BE2C (cell line): Measurements from ENCODE around the gene GMPR.

Source experiments
- DNase-seq: peaks from one replicate; pipeline ENCODE4 v3.0.0-alpha.2; 2020
- H3K27me3 ChIP-seq: fragments of 250-450 bp; sonication (Bioruptor Pico); 2 replicates; pipeline ENCODE4 v1.5.1; 2020; ENCODE audit warnings: mild to moderate bottlenecking
- H3K36me3 ChIP-seq: fragments of 250-450 bp; sonication (Bioruptor Pico); 2 replicates; pipeline ENCODE4 v1.5.1; 2020; ENCODE audit warnings: mild to moderate bottlenecking
- H3K4me1 ChIP-seq: fragments of 250-450 bp; sonication (Bioruptor Pico); 2 replicates; pipeline ENCODE4 v1.5.1; 2020
- H3K4me3 ChIP-seq: 2 replicates; pipeline ENCODE4 v1.5.1; 2011; ENCODE audit warnings: low read depth, low read length
- H3K9me3 ChIP-seq: fragments of 250-450 bp; sonication (Bioruptor Pico); 2 replicates; pipeline ENCODE4 v1.5.1; 2020
- TF ChIP-seq, protein P1 (sequence below): IDR thresholded peaks from 2 replicates; pipeline ENCODE4 v1.5.1; 2012; ENCODE audit warnings: mild to moderate bottlenecking, low read depth, low read length

Gene GMPR

DNA sequence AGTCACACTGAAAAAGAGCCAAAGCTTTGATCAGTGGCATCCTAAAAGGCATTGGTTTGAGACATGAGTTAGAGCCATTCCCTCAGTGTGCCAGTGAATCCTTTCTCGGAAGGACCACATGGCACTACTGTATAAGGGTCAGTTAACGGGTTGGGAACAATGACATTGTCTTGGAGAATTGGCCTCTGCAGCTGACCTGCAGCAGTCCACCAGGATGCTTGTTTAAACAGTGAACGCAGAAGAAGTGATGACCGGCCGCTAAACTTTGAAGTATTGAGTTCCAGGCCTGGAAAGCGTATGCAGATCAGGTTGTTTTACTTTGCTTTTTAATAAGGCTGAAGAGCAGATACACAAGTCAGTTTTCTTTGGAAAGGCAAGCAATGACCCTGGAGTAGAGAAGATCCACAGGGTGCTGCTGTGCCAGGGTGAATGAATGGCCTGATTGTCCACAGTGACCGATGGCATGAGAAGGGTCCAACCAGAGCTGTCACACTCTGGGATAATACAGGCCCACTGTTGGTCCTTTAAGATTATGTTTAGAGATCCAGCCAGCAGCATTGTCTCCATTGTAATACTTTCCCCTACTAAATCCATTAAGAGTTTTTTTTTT lies 57.8 kb downstream of the GMPR start:
- no peak for DNase-seq
- H3K9me3 ChIP-seq: no peaks in the 10 kb centered on the region
- TF ChIP-seq, protein P1, sequence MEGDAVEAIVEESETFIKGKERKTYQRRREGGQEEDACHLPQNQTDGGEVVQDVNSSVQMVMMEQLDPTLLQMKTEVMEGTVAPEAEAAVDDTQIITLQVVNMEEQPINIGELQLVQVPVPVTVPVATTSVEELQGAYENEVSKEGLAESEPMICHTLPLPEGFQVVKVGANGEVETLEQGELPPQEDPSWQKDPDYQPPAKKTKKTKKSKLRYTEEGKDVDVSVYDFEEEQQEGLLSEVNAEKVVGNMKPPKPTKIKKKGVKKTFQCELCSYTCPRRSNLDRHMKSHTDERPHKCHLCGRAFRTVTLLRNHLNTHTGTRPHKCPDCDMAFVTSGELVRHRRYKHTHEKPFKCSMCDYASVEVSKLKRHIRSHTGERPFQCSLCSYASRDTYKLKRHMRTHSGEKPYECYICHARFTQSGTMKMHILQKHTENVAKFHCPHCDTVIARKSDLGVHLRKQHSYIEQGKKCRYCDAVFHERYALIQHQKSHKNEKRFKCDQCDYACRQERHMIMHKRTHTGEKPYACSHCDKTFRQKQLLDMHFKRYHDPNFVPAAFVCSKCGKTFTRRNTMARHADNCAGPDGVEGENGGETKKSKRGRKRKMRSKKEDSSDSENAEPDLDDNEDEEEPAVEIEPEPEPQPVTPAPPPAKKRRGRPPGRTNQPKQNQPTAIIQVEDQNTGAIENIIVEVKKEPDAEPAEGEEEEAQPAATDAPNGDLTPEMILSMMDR: no peak
- H3K27me3 ChIP-seq: peaks cover 6% of the 10 kb centered on the region
- no peak overlapping the region for H3K4me3 ChIP-seq
- no peaks in the 10 kb centered on the region for H3K36me3 ChIP-seq
- no peaks in the 10 kb centered on the region for H3K4me1 ChIP-seq

DNA sequence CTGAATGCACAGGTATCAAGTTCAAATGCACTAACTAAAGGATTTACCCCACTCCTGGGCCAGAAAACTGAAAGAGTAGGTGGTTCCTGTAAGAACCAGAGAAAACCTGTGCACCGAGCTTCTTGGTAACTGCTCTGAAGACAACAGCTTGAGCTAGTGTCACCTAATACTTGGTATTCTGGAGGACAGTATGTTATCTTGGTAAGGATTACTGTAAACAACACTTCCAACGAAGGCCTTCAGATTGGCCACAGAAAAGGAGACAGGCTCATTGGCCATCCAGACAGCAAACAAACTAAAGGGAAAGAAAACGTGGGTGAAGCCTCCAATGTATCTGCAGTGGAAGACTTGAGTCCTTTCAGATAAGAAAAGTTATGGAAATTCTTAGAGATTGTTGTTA lies 61.5 kb downstream of the GMPR start:
- Histone ChIP-seq H3K36me3 (no peaks in the 10 kb centered on the region; the same call in 1 of the 2 replicates), H3K4me1 (no peaks in the 10 kb centered on the region), H3K4me3 (no peak overlapping the region), H3K9me3 (no peaks in the 10 kb centered on the region), H3K27me3 (no peaks in the 10 kb centered on the region)
- no peak for DNase-seq
- TF ChIP-seq, protein P1: no peak

DNA sequence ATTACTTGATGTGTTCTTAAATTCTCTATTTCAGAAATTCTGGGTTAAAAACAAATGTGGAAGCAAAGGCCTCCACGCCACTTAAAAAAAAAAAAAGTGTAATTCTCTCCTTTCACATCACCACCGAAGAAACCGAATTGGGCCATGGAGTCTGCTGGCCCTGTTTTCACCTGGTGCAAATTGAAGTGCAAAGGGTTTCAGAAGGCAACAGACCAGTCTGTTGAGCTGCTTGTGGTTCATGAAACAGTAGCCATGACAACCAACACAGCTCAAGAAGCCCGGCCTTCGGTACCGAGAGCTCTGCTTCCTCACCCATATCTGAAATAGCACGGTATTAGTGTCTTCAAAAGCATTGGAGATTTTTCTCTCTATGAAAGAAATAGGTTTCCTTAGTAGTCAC lies 63.1 kb downstream of the GMPR start:
- H3K9me3 ChIP-seq: no peaks in the 10 kb centered on the region
- no peak for DNase-seq

DNA sequence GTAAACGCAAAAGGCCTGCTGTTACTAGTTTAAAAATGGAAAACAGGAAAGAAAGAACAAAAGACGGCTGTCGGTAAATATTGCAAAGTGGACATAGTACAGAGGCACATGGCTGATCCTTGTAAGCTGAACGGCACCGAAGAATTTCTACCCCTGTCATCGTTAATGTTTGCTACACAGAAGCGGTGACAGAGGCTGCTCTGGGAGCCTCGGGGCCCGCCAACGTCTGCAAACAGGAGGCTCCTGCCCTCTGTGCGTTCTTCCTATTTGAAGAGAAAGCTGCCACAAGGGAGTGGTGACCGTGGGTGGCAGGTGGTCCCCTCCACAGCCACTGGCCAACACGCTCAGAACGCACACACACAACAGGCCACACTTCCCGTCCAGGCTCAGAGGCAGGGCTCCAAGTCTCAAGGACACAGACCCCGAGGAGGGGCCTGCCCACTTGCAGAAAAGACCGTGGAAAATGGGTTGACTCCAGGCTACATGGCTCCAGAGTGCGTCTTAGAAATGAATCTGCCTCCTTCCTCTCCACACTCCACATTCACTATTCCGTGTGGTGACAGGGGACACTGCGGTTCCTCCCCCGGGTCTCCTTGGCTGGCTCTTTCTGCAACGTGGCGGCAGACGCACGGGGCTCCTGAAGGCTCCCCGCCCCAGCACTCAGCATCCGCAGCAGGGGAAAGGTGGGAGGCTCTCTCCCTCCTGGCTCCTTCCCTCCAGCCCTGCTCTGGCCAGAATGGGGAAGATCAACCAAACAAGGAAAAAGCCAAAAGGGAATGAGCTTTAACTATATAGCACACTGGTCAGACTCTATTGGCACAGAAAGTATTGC lies 64.5 kb downstream of the GMPR start:
- Histone ChIP-seq H3K27me3 (no peaks in the 10 kb centered on the region), H3K9me3 (no peaks in the 10 kb centered on the region), H3K4me3 (no peak overlapping the region), H3K4me1 (no peaks in the 10 kb centered on the region), H3K36me3 (no peaks in the 10 kb centered on the region; the same call in 1 of the 2 replicates)
- TF ChIP-seq, protein P1: no peak
- DNase-seq: no peak

More for the DNA sequence above, 63.1 kb downstream of the GMPR start:
- TF ChIP-seq, protein P1: no peak
- Histone ChIP-seq H3K27me3 (no peaks in the 10 kb centered on the region), H3K4me3 (no peak overlapping the region), H3K4me1 (no peaks in the 10 kb centered on the region), H3K36me3 (no peaks in the 10 kb centered on the region; the same call in 1 of the 2 replicates)

DNA sequence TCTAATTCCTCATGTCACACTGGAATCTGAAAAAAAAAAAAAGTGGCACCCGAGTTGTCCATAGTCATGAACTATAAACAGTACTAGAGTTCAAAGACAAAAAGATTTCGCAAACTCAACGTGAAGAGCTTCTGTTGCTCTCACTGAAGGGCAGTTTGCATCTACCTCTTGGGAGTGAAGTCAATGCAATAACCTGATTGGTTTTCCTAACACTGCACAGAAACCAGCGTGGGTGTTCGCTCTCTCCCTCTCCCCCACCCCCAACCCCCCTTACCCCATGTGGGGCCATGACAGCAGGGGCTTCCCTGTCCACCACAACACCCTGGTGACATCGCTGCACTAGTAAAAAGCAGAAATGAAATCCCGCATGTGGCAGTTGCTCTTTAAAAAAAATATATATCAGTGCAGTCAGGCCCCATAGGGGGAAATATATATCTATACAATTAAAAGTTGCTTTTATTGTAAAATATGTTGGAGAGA lies 66.9 kb downstream of the GMPR start:
- TF ChIP-seq, protein P1: no peak
- H3K4me3 ChIP-seq: no peak overlapping the region
- no peak for DNase-seq
- no peaks in the 10 kb centered on the region for H3K4me1 ChIP-seq
- H3K36me3 ChIP-seq: peaks cover 3% of the 10 kb centered on the region
- no peaks in the 10 kb centered on the region for H3K9me3 ChIP-seq
- H3K27me3 ChIP-seq: no peaks in the 10 kb centered on the region

DNA sequence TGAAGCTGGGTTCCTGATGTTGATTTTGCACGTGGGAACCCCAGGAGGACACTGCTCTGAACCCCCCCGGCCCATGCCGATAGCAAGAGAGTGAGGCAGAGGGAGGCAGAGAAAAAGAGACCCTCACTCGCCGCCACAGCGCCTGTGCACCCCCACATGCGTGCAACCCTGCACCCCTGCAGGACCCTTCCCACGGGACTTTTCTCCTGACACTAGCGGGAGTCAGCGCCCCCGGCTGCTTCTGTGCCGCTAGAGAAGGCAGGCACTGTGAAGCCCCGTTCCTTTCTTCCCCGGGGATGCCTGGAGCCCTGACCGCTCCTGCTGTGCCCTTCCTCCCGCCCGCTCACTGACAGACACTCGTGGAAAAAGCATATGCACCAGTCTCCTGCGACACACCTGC lies 67.4 kb downstream of the GMPR start:
- no peaks in the 10 kb centered on the region for H3K4me1 ChIP-seq
- H3K36me3 ChIP-seq: peaks cover 3% of the 10 kb centered on the region
- H3K4me3 ChIP-seq: no peak overlapping the region
- TF ChIP-seq, protein P1: no peak
- no peaks in the 10 kb centered on the region for H3K27me3 ChIP-seq
- DNase-seq: no peak
- H3K9me3 ChIP-seq: no peaks in the 10 kb centered on the region
